ENCODE measurements around the gene ASAP3.

- TF ChIP-seq EZH2 (IDR thresholded peaks at IDR 0.05) (no peak), POLR2AphosphoS5 (IDR thresholded peaks at IDR 0.05; ENCODE audit: borderline replicate concordance, low read depth, low read length) (no peak), FOXP2 (optimal IDR thresholded peaks at IDR 0.05; ENCODE audit: control extremely low read depth, extremely low read length, insufficient read depth) (no peak)
These were observed 988 bp upstream of the ASAP3 start for GRCh38 chr1:23485002-23485332.

All from SK-N-MC (cell line).